ENCODE data around the gene SNX1.

The SNX1 gene

GRCh38 chr15:64180235-64180824 lies 84.5 kb downstream of the SNX1 start:
- no peak for DNase-seq

- no peak for DNase-seq
Observed at GRCh38 chr15:64182859-64183370, 87.1 kb downstream of the SNX1 start.

DNA sequence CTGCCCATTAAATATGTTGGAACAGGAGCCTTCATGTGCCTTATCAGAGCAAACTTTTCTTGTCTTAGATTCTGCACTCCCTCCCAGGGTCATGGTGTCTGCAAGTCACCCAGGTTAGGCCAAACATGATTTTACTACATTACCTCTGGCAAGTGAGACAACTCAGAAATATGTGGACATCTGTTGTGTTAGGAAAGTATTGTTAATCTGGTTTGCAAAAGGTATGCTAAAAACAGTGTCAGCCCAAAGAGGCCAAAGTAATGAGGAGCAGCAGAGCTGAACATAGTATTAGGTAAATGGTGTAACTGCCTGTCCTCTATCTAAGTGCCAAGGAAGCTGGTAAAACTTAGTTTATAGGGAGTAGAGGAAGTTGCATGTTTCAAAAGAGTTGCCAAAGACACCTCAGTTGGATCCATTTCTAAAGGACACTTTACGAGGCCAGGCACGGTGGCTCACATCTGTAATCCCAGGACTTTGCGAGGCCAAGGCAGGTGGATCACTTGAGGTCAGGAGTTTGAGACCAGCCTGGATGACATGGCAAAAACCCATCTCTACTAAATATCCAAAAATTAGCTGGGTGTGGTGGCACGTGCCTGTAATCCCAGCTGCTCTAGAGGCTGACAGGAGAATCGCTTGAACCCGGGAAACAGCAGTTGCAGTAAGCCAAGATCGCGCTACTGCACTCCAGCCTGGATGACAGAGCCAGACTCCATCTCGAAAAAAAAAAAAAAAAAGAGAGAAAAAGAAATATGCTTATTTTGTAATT lies 89.5 kb downstream of the SNX1 start:
- no peak for DNase-seq

DNA sequence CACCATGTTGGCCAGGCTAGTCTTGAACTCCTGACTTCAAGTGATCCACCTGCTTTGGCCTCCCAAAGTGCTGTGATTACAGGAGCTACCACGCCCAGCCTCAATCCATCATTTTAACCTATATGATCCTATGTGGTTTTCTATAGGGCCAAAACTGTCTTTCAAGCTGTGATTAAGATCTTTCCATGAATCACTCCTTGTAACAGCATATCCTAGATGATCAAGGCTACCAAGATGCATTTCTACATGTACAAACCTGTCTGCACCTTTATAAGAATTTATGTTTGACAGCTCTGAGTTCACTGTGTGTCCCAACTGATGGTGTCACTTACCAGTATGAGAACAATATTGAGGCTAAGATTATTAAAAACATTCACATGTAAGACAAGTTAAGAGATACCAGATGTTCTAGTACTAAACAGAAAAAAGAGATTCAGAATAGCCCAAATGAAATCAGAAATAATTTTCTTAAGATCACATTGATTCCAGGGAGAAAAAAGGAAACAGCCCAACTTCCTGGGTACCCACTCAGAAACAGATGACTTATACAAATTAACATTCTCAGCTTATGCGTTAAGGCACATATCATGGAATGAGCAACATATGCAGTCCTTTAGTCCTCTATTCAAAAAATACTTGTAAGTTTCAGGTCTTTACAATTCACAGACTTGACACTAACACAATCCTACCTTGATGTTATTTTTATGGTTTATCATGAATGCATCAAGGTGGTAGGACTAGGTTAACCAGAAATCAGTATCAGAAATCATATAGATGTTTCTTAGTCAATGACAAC lies 91.8 kb downstream of the SNX1 start:
- no peak for DNase-seq

Data from NCI-H526 treated with DMSO at 0.1 percent for 48 hours (cell line).